ENCODE results near the gene NEBL.

Gene NEBL

DNA sequence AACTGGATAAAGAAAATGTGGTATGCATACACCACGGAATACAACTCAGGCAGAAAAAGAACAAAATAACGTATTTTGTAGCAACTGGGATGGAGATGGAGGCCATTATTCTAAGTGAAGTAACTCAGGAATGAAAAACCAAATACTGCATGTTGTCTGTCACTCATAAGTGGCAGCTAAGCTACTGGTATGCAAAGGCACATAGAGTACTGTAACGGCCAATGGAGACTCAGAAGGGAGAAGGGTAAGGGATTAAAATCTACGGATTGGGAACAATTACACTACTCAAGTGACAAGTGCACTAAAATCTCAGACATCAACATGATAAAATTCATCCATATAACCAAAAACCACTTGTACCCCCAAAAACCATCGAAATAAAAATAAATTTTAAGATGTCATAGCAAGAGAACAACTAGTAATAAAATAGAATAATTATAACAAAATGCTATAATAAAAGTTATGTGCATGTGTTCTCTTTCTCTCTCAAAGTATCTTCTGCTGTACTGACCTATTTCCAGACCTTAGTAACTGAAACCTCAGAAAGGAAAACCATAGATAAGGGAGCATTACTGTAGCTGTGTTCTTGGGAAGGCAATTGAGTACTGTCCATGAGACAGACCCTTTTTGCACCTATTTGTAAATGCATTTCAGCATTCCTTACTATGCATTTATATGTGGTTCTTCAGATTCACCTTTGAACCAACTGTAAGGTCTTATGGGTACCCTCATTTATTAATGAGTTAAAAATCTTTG is 6.7 kb upstream of the NEBL start:
- DNase-seq (ENCODE audit: low spot score) = no peak

DNA sequence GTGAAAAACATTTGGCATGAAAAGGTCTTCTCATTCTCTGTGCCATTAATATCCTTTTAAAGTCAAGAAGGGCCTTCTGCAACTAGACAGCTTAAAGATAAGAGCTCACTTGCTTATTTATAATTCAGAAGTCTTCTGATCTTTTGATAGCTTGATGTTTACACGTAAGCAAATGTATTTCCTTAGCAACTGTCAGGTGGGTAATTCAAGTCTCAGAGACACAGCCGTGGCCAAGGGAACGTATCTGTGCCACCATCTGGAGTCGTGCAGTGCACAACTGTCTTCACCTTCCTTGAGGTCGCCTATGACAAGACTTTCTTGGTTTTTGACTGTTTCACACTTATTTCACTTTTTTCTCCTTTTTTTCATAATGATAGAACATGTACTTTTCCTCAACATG is 4.0 kb upstream of the NEBL start:
- no peak for DNase-seq (ENCODE audit: low spot score)

DNA sequence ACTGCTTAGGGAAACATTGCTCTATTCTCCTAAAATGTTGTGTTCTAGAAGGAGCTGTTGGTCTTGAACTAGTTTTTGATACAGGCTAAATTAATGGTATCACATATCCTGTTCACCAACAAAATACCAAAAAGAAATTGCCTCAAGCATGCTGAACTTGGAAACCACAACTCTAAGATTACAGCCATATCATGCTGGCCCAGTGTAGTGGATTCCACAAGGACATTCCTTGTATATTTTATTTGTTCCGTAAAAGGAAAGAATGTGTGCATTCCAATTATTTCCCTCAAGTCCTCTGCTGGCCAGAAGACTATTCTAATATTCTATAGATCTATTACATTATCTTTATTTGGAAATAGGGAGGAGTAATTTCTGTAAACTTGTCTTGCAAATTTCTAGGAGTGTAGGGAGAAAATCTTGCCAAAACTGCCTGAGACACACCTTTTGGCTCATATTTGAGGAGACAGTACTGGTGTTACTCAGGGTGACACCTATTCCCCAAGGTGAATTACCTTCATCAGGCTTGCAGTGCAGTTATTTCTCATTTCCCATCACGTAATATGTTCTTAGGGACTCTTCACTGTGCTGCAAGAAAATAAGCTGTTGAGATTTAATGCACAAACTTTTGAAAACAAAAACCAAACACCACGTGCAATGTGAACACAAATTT is 1.9 kb upstream of the NEBL start:
- no peak for DNase-seq (ENCODE audit: low spot score)

DNA sequence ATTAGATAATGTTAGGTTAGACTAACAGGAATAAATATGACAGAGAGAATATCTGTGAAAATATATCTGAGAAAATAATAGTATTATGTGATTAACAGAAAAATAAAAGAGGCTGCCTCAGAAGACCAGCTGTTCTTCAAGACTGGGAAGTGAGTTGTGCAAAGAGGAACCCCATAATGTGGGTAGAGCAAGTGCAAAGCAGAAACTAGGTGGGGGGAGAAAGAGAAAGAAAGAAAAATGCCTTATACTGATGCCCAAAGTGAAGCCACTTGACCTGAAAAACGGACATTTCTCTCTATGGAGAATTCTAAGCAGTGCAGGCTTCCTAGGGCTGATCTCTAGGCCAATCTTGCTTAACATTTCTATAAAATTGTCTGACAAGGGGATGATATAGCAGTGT is 3.8 kb downstream of the NEBL start:
- DNase-seq (ENCODE audit: low spot score) = no peak

DNA sequence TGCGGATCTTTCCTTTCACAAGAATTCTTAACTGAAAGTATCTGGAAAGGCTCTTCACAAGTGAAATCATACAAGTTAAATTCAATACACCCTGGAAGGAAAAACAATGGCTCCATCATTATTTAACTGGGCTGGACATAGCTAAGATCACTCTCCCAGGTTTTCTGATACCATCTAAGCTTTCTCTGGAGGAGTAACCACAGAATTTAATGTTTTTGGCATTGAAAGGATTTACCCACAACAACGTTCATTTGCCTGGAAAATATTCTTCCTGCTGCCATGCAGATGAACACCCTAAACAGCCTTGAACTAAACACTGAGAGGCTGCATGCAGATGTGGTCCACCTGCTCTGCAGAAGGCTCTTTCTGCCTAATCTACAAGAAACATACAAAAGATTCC is 4.3 kb downstream of the NEBL start:
- no peak for DNase-seq (ENCODE audit: low spot score)

DNA sequence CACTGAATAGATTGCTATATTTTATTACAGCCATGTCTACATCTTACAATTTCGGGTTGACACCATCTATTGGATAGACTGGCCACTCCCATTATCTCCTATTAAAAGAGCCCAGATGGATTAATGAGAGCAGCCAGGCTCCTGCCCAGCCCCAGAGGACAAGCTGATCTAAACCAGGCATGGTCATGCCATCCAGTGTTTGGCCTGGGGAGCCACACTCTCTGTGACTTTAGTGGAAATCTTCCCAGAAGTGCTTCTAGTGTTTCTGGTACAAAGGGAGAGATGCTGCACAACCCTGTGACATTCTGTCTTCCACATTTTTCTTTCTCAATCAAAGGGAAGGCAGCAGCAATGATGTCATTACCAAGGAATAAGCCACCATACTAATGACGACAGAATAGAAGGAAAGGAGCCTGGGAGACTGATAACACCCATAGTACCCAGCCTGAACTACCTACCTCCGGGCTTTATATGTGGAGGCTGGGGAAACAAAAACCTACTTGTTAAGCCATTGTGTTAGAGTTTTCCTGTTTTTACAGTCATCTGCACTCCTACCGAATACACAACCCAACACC is 5.0 kb downstream of the NEBL start:
- DNase-seq (ENCODE audit: low spot score) = no peak

DNA sequence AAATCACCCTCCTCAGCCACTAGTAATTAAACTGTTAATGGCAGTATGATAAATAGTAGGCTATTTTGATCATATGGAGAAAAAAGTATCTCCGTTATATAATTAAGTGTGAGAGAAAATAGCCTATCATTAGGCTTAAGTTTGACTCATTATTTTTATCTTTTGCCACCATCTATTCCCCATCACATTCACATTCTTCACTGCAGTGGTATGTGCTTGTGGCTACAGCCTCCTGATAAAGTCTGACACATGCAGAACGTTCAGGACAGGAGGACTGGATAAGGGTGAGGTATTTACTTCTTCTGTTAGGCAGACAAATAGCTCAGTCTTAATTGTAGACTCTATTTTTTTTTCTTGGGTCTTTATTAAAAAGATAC is 5.8 kb downstream of the NEBL start:
- no peak for DNase-seq (ENCODE audit: low spot score)

DNA sequence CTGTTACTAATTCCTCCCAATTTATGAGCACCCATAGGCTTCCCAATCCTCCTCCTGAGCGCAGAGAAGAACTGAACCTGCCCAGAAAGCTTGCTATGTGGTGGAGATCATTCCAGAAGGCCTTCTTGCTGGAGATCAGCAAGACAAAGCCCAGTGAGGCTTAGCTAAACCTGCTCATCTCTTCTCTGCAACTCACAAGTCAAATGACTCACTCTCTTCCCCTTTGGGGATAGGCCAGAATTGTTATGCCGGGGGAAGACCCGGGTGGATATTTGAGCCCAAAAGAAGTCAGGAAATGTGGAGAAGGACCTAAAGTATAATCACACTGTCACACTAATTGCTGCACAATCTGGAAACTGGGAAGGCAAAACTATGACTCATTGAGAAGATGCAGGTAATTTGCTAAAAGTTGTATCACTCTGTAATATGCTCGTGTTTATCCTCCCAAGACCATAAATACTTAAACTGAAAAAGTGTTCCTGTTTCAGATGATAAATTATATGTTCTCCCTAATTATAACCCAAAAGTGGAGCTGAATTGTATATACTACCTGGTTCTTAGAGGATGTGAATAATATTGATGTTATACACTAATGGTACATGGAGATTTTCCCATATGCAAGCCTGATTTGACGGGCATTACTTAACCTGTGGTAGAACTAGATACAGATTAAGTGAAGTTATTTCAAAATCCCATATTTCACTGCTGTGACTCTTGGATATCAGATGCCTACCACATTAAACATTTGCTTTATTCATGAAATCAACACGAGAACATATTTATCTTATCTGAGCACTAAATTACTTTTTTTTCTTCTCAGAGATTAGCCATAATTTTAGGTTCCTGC is 6.4 kb downstream of the NEBL start:
- DNase-seq (ENCODE audit: low spot score) = no peak

DNA sequence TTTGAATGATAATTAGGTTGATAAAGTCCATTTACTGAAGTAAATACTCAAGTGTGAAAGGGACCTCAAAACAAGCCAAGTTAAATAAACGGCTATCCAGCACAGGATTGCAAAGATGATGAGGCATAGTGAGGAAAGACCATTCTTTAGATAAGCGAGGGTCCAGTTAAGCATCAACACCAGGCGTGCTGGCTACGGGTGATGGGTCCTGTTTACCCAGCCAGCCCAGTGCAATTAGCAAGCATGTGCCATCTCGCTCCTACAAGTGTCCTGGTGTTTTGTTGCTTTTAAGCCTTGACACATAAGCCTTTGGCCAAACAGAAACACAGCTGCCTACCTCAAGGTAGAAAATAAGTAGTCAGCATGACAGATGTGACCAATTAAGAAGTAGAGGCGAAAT is 7.1 kb downstream of the NEBL start:
- DNase-seq (ENCODE audit: low spot score) = no peak

DNA sequence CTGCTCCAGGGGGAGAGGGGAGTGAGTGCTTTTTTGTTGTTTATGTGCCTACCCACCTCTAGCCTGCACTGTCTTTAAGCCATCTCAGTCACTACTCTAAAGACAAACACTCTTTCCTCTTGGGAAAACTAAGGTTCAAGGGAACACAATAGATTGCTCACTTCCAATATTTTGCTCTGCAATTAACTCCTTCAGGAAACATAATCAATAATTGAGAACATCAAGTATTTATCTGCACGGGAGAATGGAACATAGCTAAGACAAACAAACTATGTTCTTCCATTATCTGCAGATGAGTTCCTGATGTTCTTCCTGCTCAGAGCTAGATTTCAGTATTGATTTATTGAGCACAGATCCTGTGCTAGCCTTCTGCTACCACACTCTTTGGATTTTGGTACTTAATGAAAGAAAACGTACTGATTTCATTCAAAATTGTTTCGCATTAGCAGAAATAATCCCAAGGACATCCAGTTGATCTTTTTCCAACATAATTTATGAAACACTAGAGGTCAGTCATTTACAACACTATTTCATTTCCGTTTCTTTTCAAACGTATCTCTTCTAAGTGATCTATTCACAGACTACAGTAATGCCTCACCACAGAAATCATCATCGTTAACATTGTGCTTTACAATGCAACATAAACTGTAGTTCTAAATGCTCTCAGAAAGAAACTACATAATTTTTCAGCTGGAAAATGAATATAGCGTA is 8.3 kb downstream of the NEBL start:
- DNase-seq (ENCODE audit: low spot score) = no peak

DNA sequence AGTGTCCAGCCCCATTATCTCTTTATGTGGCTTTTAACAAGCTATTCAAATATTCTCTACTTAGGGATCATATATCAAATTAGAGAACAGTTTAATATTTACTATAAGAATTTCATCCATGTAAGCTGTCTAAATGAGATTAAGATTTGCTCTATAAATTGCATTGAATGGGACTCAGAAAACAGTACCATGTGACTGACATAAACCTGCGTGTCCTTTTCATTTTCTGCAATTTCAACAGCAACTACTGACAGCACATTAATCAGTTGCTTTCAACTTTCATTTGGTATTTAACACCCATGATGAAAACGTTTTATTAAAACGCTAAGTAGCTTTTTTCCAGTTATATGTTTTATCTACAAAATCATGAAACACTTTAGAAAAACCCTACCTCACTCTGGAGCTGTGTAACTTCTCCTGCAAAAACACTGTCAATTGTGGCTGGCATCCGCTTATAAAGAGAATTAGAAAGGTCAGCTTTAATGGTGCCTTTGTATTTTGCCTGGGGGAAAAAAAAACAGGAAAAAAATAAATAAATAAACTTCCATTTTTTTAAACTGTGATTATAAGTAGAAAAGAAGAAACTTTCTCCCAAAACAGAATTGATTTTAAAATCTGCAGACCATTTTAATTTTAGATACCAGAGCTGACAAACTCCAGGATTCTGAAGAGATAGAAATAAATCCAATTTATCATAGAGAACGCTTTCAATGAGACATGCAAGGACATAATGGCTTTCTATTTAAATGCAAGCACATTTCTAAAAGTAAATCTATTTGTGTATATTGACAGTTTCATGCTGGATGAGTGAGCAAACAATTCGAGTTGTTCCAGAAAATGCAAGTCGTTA is 9.2 kb downstream of the NEBL start:
- no peak for DNase-seq (ENCODE audit: low spot score)

DNA sequence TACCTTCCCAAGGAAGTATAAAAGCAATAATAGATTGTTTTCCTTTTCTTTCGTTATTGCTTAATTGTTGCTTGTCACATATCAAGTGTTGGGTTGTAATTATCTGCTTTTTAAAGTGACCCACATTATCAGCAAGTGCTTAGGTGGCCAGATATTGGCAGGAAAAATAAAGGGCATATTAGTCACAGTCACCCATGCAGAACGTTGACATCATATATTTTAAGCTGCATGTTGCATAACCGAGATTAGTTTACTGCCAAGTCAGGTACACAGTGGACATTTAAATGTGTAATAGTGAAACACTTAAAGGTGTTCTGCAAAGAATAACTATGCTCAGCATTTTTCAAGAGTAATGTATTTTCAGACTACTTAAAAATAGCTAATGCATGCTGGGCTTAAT is 11.4 kb downstream of the NEBL start:
- DNase-seq (ENCODE audit: low spot score) = no peak

DNA sequence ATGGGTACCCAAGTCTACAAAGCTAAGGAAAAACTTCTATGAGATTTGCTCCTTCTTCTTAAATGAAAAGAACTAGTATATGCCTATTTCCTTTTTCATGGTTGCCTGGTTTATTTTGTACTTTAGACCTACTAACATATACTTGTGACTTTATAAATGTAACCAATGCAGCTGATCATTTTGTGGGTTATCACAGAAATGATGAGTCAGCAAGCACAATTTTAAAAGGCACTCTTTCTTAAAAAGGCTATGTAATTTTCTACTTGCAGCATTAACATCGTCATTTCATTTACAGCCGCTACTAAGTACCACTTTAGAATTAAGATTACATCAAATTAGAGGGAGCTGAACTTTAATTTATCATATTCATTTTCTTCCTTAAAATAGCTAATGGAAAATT is 13.6 kb downstream of the NEBL start:
- DNase-seq (ENCODE audit: low spot score) = no peak

DNA sequence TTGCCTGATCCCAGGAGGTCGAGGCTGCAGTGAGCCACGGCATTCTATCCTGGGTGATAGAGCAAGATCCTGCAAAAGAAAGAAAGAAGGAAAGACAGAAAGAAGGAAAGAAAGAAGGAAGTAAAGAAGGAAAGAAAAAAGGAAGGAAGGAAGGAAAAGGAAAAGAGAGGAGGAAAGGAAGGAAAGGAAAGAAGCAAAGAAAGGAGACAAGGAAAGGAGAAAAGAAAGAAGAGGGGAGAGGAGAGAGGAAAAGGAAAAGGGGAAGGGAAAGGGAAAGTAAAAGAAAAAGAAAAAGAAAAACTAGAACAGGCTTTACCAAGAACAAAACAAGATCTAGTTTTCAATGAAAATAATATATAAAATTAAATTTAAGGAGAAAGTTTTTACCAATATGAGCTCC is 15.0 kb downstream of the NEBL start:
- no peak for DNase-seq (ENCODE audit: low spot score)

DNA sequence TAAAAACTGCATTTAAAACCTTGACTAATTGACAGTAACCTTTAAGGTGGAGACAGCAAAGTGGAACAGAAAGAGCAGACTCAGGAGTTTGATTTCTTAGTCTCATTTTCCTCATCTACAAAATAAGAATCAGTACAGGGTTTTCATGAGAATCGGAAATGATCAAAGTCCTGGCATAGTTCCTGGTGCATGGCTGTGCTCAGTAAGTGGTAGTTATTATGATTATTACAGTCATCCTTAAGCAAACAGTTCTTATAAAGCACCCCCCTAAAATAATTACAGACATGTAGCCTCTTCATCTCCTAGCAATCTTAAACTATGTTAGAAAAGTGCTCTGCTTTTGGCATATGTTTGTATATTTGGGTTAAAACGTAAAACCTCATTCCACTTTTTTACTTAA is 18.0 kb downstream of the NEBL start:
- DNase-seq (ENCODE audit: low spot score) = no peak

DNA sequence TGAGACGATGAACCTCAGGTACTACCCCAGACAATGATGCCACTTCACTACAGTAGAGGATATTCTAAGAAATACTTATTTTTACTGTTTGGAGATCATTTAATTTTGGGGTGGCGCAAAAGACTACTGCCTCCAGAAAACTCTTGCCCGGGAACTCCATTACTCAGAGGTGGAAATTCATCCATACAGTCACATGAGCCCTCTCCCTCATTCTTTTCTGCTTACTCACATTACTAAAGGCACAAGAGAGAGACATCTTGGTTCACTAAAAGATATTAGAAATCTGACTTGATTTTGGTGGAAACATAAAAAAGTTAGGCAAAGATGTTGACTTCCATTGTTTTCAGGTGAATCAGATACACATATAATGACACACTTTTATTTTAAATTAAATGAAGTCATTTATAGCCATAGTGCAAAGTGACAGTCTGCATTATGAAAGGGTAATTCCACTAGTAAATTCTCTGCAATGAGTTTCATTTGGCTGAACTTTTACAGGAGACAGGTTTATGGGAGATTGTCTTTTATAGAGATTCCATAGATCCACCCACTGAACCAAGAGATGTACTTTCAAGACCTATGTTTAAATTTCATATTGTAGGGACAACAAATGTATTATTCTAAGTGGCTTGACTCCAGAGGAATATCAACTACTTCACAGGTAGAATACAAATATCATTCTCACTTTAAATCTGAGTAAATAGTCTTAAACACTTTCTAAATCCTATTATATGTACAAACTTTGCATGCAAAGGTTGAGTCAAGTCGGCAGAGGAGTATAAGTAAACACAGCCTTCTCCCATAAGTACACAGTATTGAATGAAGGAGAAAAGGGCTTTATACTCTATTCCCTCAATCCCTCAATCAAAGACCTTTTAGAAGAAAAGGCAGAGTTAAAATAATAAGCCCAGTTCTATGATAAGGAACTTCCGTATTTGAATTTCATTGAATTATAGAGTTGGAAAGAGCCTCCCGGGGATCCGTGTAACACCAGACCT is 18.8 kb downstream of the NEBL start:
- no peak for DNase-seq (ENCODE audit: low spot score)

DNA sequence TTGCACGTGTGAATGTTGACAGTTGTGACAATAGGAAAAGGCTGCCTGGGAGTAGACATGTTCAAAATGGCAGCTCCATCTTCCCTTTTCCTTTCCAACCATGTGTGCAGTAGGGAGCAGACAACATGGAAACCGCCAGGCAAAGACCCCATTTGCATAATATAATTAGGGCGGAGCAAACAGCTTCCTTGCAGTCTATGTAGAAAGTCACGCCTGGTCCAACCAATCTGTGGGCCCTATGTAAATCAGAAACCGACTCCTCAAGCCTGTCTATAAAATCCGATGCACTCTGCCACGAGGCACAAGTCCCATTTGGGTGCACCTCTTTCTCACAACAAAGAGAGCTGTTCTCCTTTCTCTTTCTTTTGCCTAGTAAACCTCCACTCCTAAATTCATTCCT is 19.6 kb downstream of the NEBL start:
- no peak for DNase-seq (ENCODE audit: low spot score)

DNA sequence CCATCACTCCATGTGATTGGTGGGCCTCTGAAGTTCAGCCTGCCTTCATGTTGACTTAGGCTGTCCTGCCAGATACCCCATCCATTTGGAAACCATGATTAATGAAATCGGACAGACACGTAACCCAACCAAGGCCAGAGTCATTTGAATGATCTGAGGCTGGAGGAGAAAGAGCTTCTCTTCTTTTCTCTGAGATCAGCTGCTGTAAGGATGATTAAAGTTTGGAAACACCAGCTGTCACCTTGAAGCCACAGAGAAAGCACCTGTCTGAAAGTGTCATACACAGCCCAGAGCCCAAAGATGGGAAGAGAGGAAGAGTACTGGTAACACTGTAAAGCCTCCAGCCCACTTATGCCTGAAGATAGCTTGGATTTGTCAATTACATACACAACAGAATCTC is 22.9 kb downstream of the NEBL start:
- DNase-seq (ENCODE audit: low spot score) = no peak

DNA sequence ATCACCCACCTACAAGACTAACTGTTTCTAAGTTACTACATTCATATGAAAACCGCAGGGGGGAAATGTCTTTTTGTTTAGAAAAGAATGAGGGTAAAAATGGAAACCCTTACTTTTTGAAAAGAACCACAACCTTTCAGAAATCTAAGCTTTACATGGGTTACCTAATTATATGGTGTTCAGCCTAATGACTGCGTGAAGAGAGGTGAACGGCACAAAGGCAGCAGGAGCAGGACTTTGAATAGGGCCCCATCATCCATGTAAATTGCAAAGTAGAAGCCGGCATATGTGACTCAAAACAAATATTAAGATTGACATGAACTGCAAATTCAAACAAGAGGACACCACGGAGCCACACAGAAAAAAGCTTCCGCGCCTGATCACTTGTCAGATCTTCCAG is 25.1 kb downstream of the NEBL start:
- no peak for DNase-seq (ENCODE audit: low spot score)

DNA sequence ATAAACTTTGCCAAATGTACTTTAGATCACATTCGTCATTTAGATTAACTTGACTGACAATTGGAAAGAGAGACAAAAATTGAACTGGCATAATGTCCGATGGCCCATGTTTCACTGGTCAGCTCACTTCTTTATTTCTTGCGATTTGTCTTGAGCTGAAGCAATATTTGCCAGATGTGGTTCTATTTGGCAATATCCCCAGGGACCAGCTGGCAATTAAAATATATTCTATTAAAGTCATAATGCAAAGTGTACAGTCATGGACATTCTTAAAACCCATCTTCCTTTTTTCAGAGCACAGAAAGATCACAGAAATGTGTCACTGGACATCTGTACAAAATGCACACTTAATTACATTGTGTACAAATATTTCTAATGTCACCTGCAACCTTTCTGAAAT is 26.3 kb downstream of the NEBL start:
- no peak for DNase-seq (ENCODE audit: low spot score)
